ENCODE measurements around the gene ATOH8. TPM values are rescaled to one million over a fixed set of nuclear protein-coding genes. Genes with fewer than 3 reads are reported as not detected.

The ATOH8 gene
- polyA plus RNA-seq, 1 of the 3 experiments (the other 2 are of a cell fraction) = 5.6 TPM

- TF ChIP-seq, protein P1, sequence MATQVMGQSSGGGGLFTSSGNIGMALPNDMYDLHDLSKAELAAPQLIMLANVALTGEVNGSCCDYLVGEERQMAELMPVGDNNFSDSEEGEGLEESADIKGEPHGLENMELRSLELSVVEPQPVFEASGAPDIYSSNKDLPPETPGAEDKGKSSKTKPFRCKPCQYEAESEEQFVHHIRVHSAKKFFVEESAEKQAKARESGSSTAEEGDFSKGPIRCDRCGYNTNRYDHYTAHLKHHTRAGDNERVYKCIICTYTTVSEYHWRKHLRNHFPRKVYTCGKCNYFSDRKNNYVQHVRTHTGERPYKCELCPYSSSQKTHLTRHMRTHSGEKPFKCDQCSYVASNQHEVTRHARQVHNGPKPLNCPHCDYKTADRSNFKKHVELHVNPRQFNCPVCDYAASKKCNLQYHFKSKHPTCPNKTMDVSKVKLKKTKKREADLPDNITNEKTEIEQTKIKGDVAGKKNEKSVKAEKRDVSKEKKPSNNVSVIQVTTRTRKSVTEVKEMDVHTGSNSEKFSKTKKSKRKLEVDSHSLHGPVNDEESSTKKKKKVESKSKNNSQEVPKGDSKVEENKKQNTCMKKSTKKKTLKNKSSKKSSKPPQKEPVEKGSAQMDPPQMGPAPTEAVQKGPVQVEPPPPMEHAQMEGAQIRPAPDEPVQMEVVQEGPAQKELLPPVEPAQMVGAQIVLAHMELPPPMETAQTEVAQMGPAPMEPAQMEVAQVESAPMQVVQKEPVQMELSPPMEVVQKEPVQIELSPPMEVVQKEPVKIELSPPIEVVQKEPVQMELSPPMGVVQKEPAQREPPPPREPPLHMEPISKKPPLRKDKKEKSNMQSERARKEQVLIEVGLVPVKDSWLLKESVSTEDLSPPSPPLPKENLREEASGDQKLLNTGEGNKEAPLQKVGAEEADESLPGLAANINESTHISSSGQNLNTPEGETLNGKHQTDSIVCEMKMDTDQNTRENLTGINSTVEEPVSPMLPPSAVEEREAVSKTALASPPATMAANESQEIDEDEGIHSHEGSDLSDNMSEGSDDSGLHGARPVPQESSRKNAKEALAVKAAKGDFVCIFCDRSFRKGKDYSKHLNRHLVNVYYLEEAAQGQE (IDR thresholded peaks at IDR 0.05; ENCODE audit: low read depth, low read length) = no peak
- TF ChIP-seq TEAD4 (IDR thresholded peaks at IDR 0.05; ENCODE audit: borderline replicate concordance, insufficient read depth) = no peak
- no peak for TF ChIP-seq PBX3 (IDR thresholded peaks at IDR 0.05)
- TF ChIP-seq CHD2 (IDR thresholded peaks at IDR 0.05; ENCODE audit: low read length, partially characterized antibody) = no peak
- no peak for TF ChIP-seq TAF1 (IDR thresholded peaks at IDR 0.05; ENCODE audit: borderline replicate concordance, low read depth, low read length)
Measured at GRCh38 chr2:85810371-85811179, 56.8 kb downstream of the ATOH8 start (continued).

- Histone ChIP-seq H3K79me2 (ENCODE audit: insufficient read depth) (no peaks in the 10 kb centered on the region), H4K20me1 (ENCODE audit: insufficient read depth) (no peaks in the 10 kb centered on the region), H3K4me2 (no peak overlapping the region), H3K4me3 (ENCODE audit: low read depth in 2 of 2, low read length in 1 of 2) (no peak overlapping the region), H3K4me1 (ENCODE audit: control insufficient read depth in 1 of 2, insufficient read depth in 2 of 2, low read depth in 1 of 2, low read length in 1 of 2) (peaks cover 0 to 17% of the 10 kb centered on the region in 2 experiments; a peak in 1 of 4 replicates), H3K9me2 (no peaks in the 10 kb centered on the region), H3K27me3 (ENCODE audit: insufficient read depth) (no peaks in the 10 kb centered on the region), H2AFZ (ENCODE audit: low read depth) (0 out of 2 replicates have a peak overlapping the region, but pooled peaks have one; percentile 35), H3K9ac (no peak overlapping the region; the same call in 1 of the 2 replicates), H3K27ac (ENCODE audit: low read depth in 2 of 2, low read length in 1 of 2) (peak overlapping the region in 1 of 2 experiments; percentile 52; a peak in 2 of 4 replicates), H3K9me3 (no peaks in the 10 kb centered on the region), H3K36me3 (replicated peaks in 1 of 2; ENCODE audit: control insufficient read depth in 1 of 2, insufficient read depth in 2 of 2, low read length in 1 of 2) (no peaks in the 10 kb centered on the region), H3F3A (replicated peaks; ENCODE audit: insufficient read depth) (no peaks in the 10 kb centered on the region)
- WGBS (ENCODE audit: low lambda C conversion rate) = 80% methylated on average over 29 of the region's 41 CpGs
- ChIA-PET POLR2A (interaction anchor here (0.5 kb wide), 1 partner anchor 75 kb away, joined by 4 read pairs; no protein-coding TSS in a partner anchor), CTCF (interaction anchor here (0.9 to 19.2 kb wide), 11 partner anchors 17 to 269 kb away, joined by 3 to 626 read pairs (median 6); partner anchors contain the start of gene ATOH8)
- no peak for DNase-seq
- TF ChIP-seq RFX5 (IDR thresholded peaks at IDR 0.05; ENCODE audit: low read length) = no peak
- TF ChIP-seq, protein P2, sequence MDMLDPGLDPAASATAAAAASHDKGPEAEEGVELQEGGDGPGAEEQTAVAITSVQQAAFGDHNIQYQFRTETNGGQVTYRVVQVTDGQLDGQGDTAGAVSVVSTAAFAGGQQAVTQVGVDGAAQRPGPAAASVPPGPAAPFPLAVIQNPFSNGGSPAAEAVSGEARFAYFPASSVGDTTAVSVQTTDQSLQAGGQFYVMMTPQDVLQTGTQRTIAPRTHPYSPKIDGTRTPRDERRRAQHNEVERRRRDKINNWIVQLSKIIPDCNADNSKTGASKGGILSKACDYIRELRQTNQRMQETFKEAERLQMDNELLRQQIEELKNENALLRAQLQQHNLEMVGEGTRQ (IDR thresholded peaks at IDR 0.05; ENCODE audit: borderline replicate concordance, low read depth, low read length) = no peak
- no peak for TF ChIP-seq TCF12 (IDR thresholded peaks at IDR 0.05)
- TF ChIP-seq CHD2 (IDR thresholded peaks at IDR 0.05; ENCODE audit: low read length, partially characterized antibody) = no peak
- no peak for TF ChIP-seq EZH2phosphoT487 (IDR thresholded peaks at IDR 0.05; ENCODE audit: borderline replicate concordance, low read depth)
- TF ChIP-seq NRF1 (IDR thresholded peaks at IDR 0.05; ENCODE audit: low read depth, low read length) = no peak
- TF ChIP-seq PBX3 (IDR thresholded peaks at IDR 0.05) = no peak
- no peak for TF ChIP-seq YY1 (IDR thresholded peaks at IDR 0.05; ENCODE audit: low read depth)
- no peak for TF ChIP-seq USF1 (IDR thresholded peaks at IDR 0.05; ENCODE audit: borderline replicate concordance, low read depth)
- no peak for TF ChIP-seq GATA2 (CRISPR knock-in tag; IDR thresholded peaks at IDR 0.05)
- TF ChIP-seq RAD21 (IDR thresholded peaks at IDR 0.05; ENCODE audit: low read length) = no peak
- TF ChIP-seq NFIC (IDR thresholded peaks at IDR 0.05; ENCODE audit: borderline replicate concordance) = no peak
- TF ChIP-seq RXRA (IDR thresholded peaks at IDR 0.05; ENCODE audit: borderline replicate concordance, low read depth) = no peak
- TF ChIP-seq, protein P3, sequence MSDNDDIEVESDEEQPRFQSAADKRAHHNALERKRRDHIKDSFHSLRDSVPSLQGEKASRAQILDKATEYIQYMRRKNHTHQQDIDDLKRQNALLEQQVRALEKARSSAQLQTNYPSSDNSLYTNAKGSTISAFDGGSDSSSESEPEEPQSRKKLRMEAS (IDR thresholded peaks at IDR 0.05; ENCODE audit: low read depth) = no peak
- no peak for TF ChIP-seq POLR2AphosphoS5 (IDR thresholded peaks at IDR 0.05; ENCODE audit: low read depth, low read length)
Measured at GRCh38 chr2:85811180-85812093, 57.6 kb downstream of the ATOH8 start.

All from SK-N-SH (cell line).